ENCODE results near the gene ZNF584.

- TF ChIP-seq CTCF (IDR thresholded peaks at IDR 0.05; ENCODE audit: borderline replicate concordance, extremely low read depth, low read length, poor library complexity, severe bottlenecking) (no peak), EZH2 (IDR thresholded peaks at IDR 0.05; ENCODE audit: borderline replicate concordance, low read depth, low read length, severe bottlenecking) (no peak)
Measured at GRCh38 chr19:58395220-58395978, 13.1 kb upstream of the ZNF584 start, which contains the start of gene RNF225.

All from DND-41 (cell line).